Measurements from ENCODE around the gene RAP2A.

The RAP2A gene

DNA sequence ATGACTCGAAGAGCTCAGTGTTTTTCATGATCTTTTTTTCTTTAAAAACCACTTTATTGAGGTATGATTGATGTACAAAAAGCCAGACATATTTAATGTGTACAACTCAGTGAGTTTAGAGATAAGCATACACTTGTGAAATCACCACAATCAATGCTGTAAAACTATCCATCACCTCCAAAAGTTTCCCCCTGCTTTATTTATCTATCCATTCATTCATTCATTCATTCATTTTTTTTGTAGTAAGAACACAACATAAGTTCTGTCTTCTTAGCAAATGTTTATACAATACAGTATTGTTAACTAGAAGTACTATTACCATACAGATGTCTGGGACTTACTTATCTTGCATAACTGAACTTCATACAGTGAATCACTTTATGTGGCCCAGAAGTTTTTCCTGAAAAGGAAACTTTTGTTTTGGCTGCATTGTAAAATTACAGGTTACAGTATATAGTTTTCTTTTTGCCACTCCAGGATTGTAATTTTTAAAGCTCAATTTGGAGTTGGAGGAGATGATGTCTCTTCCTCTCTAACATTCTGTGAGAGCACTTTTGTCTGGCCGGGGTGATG is 6.7 kb downstream of the RAP2A start:
- DNase-seq (ENCODE audit: extremely low read depth, insufficient read length), result no peak
- H3K4me3 ChIP-seq (replicated peaks; ENCODE audit: low read depth, low read length), result no peak overlapping the region
- H3K36me3 ChIP-seq (ENCODE audit: control insufficient read depth, insufficient read depth, low read length), result no peaks in the 10 kb centered on the region; the same call in 1 of the 2 replicates
- H3K27me3 ChIP-seq (replicated peaks; ENCODE audit: control insufficient read depth, insufficient read depth, low read length), result no peaks in the 10 kb centered on the region
- TF ChIP-seq, protein P1, sequence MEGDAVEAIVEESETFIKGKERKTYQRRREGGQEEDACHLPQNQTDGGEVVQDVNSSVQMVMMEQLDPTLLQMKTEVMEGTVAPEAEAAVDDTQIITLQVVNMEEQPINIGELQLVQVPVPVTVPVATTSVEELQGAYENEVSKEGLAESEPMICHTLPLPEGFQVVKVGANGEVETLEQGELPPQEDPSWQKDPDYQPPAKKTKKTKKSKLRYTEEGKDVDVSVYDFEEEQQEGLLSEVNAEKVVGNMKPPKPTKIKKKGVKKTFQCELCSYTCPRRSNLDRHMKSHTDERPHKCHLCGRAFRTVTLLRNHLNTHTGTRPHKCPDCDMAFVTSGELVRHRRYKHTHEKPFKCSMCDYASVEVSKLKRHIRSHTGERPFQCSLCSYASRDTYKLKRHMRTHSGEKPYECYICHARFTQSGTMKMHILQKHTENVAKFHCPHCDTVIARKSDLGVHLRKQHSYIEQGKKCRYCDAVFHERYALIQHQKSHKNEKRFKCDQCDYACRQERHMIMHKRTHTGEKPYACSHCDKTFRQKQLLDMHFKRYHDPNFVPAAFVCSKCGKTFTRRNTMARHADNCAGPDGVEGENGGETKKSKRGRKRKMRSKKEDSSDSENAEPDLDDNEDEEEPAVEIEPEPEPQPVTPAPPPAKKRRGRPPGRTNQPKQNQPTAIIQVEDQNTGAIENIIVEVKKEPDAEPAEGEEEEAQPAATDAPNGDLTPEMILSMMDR (IDR thresholded peaks at IDR 0.05; ENCODE audit: insufficient read depth, low read length, poor library complexity, severe bottlenecking), result no peak

DNA sequence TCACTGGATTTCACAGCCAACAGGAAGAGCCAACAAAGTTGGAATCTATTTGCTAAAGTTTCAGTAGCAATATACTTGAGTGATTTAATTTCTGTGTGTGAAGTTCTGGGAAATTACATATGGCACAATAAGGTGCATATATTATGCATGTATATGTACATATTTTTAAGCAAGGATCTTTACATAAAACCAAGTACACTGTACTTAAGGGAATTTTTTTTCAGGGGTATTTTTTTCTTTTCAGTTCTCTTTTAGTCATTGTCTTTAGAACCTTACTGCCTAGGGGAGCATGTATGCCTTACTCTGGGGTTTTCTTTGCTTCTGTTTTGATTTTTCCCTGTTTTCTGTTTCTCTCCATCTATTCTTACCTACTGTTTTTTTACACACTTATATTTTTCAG is 7.4 kb downstream of the RAP2A start:
- no peaks in the 10 kb centered on the region; the same call in 1 of the 2 replicates for H3K36me3 ChIP-seq (ENCODE audit: control insufficient read depth, insufficient read depth, low read length)
- H3K4me3 ChIP-seq (replicated peaks; ENCODE audit: low read depth, low read length), result no peak overlapping the region
- no peak for DNase-seq (ENCODE audit: extremely low read depth, insufficient read length)
- TF ChIP-seq, protein P1 (IDR thresholded peaks at IDR 0.05; ENCODE audit: insufficient read depth, low read length, poor library complexity, severe bottlenecking), result no peak
- H3K27me3 ChIP-seq (replicated peaks; ENCODE audit: control insufficient read depth, insufficient read depth, low read length), result no peaks in the 10 kb centered on the region

DNA sequence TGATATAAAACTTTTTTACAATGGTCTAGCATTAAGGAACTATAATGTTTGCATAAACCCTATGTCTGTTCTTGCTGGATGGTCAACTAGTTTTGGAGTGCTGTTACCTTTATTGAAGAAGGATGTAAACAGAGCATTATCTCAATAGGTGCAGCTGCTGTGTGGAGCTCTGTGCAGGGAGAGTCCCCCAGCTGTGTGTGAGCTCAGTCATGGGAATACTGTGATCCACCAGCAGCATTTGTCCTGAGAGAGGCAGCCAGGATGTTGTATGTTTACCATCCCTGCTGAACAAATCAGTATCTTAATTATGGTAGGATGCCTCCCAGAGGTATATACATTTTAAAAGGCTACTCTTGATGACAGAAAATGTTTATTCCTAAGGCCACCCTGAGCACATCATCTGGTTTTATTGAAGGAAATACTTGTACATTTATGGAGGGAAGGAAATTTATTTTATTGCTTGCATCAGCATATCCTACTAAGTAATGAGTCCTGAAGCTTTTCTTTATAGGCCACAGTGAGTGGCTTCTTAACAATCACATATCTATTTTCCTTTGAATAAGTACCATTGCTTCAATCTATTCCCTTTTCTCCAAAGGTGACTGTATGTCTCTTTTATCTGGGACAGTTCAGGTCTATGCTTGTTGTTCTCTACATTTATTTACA is 11.7 kb downstream of the RAP2A start:
- no peaks in the 10 kb centered on the region; the same call in 1 of the 2 replicates for H3K36me3 ChIP-seq (ENCODE audit: control insufficient read depth, insufficient read depth, low read length)
- no peak for DNase-seq (ENCODE audit: extremely low read depth, insufficient read length)
- TF ChIP-seq, protein P1 (IDR thresholded peaks at IDR 0.05; ENCODE audit: insufficient read depth, low read length, poor library complexity, severe bottlenecking), result no peak
- no peak overlapping the region for H3K4me3 ChIP-seq (replicated peaks; ENCODE audit: low read depth, low read length)
- no peaks in the 10 kb centered on the region for H3K27me3 ChIP-seq (replicated peaks; ENCODE audit: control insufficient read depth, insufficient read depth, low read length)

DNA sequence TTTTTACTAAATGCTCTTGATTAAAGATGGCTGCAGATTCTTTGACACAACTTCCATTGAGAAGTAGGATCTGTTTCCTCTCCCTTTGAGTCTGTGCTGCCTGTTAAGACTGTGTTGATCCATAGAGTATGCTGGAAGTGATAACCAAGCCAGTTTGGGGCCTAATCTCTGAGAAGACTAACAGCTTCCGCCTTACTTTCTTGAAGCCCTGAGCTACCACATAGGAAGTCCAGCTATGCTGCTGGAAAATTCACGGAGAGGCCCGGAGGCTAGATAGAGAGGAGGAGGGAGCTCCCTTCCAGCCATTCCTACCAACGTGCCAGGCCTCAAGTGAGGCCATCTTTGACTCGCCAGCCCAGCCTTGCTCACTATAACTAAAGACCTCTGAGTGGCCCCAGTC is 12.5 kb downstream of the RAP2A start:
- H3K36me3 ChIP-seq (ENCODE audit: control insufficient read depth, insufficient read depth, low read length), result peaks cover 1% of the 10 kb centered on the region; the same call in 1 of the 2 replicates
- no peak for DNase-seq (ENCODE audit: extremely low read depth, insufficient read length)

GRCh38 chr13:97448503-97449251 is 14.7 kb downstream of the RAP2A start:
- H3K36me3 ChIP-seq (ENCODE audit: control insufficient read depth, insufficient read depth, low read length), result peaks cover 1% of the 10 kb centered on the region; the same call in 1 of the 2 replicates
- no peaks in the 10 kb centered on the region for H3K27me3 ChIP-seq (replicated peaks; ENCODE audit: control insufficient read depth, insufficient read depth, low read length)
- TF ChIP-seq, protein P1 (IDR thresholded peaks at IDR 0.05; ENCODE audit: insufficient read depth, low read length, poor library complexity, severe bottlenecking), result no peak
- DNase-seq (ENCODE audit: extremely low read depth, insufficient read length), result no peak
- no peak overlapping the region for H3K4me3 ChIP-seq (replicated peaks; ENCODE audit: low read depth, low read length)

More for the DNA sequence above, 12.5 kb downstream of the RAP2A start:
- Histone ChIP-seq H3K4me3 (replicated peaks; ENCODE audit: low read depth, low read length) (no peak overlapping the region), H3K27me3 (replicated peaks; ENCODE audit: control insufficient read depth, insufficient read depth, low read length) (no peaks in the 10 kb centered on the region)
- TF ChIP-seq, protein P1 (IDR thresholded peaks at IDR 0.05; ENCODE audit: insufficient read depth, low read length, poor library complexity, severe bottlenecking), result no peak
